Activated T-cell treated with anti-CD3 and anti-CD28 coated beads for 24 hours (primary cell): Measurements from ENCODE around the gene ERFL.

ENCODE experiments used
- DNase-seq: peaks from one replicate; pipeline ENCODE4 v3.0.0-alpha.2; 2020; ENCODE audit warnings: low read depth

The ERFL gene

DNA sequence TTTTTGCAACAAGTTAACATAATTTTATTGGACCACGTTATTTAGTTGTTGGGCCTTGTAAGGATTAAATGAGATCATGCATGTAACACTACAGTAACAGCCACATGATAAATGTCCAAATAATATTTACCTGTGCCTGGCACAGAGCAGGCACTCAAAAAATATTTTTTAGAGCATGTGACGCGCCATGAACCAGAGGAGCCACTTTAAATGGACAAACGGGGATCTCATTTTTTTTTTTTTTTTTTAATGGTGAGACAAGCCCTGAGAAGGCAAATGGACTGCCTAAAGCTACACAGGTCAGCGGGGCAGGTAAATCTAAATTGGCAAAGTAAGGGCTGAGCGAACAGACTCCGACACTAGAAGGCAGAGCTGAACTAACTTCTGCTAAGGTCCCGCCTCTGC, 69.0 kb downstream of the ERFL start:
- DNase-seq, result no peak
